Measurements from ENCODE around the gene COL4A2.

GRCh38 chr13:110548891-110549794 is 242.1 kb downstream of the COL4A2 start:
- TF ChIP-seq EP300 (IDR thresholded peaks at IDR 0.05) = no peak
- no peak for TF ChIP-seq POLR2A (IDR thresholded peaks at IDR 0.05; ENCODE audit: low read depth)
- TF ChIP-seq CTCF (IDR thresholded peaks at IDR 0.05) = no peak
- no peak for TF ChIP-seq POLR2AphosphoS5 (IDR thresholded peaks at IDR 0.05)

Data from esophagus muscularis mucosa (tissue), 4 donors.